ENCODE results near the gene HSPB6. TPM values are rescaled to one million over a fixed set of nuclear protein-coding genes. Genes with fewer than 3 reads are reported as not detected.
A peak's percentile ranks its signal among the peaks of the same experiment; 100 is the strongest.

HSPB6 gene
- total RNA-seq, 1 donor: 297 TPM

DNA sequence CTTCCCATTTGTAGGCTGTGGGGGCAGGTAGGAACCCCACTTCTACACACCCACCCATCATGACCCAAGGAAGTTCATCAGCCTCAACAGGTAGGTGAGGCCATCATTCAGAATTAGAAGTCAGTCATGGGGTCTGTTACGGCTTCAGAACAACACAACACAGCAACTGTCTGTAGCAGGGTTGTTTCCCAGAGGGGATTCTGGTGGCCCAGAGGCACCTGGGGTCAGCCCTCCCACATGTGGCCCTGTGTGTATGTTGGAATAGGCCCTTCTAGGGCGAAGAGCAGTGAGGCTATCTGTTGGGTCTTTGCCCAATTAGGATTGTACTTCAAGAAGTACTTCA is 18.0 kb downstream of the HSPB6 start:
- H3K4me3 ChIP-seq (ENCODE audit: low read depth, low read length): no peak overlapping the region
- DNase-seq (ENCODE audit: low read depth): no peak
- TF ChIP-seq, protein P1, sequence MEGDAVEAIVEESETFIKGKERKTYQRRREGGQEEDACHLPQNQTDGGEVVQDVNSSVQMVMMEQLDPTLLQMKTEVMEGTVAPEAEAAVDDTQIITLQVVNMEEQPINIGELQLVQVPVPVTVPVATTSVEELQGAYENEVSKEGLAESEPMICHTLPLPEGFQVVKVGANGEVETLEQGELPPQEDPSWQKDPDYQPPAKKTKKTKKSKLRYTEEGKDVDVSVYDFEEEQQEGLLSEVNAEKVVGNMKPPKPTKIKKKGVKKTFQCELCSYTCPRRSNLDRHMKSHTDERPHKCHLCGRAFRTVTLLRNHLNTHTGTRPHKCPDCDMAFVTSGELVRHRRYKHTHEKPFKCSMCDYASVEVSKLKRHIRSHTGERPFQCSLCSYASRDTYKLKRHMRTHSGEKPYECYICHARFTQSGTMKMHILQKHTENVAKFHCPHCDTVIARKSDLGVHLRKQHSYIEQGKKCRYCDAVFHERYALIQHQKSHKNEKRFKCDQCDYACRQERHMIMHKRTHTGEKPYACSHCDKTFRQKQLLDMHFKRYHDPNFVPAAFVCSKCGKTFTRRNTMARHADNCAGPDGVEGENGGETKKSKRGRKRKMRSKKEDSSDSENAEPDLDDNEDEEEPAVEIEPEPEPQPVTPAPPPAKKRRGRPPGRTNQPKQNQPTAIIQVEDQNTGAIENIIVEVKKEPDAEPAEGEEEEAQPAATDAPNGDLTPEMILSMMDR (IDR thresholded peaks at IDR 0.05; ENCODE audit: insufficient read depth, low read length): no peak

DNA sequence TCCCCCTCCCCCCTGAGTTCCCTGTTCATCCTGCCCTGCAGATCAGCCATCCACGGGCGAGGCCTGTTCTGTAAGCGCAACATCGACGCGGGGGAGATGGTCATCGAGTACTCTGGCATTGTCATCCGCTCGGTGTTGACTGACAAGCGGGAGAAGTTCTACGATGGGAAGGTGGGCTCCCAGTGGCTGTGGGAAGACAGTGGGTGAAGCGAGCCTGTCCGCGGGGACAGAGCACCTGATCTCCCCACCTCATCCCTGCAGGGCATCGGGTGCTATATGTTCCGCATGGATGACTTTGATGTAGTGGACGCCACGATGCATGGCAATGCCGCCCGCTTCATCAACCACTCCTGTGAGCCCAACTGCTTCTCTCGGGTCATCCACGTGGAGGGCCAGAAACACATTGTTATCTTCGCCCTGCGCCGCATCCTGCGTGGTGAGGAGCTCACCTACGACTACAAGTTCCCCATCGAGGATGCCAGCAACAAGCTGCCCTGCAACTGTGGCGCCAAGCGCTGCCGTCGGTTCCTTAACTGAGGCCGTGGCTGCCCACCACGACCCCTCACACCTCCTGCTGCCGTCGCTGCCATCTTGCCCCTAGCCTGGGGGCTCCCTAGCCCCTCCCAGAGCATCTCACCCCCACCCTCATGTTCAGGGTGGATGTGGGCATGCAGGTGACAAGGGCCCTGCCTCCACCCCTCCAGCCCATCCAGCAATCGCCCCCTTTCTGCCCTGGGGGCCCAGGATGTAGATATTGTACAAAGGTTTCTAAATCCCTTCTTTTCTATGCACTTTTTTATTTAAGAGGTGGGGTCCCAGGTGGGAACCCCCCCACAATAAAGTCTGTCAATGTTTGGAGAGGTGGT is 18.6 kb downstream of the HSPB6 start:
- TF ChIP-seq, protein P1 (IDR thresholded peaks at IDR 0.05; ENCODE audit: insufficient read depth, low read length): no peak
- no peak overlapping the region for H3K4me3 ChIP-seq (ENCODE audit: low read depth, low read length)
- DNase-seq (ENCODE audit: low read depth): no peak

DNA sequence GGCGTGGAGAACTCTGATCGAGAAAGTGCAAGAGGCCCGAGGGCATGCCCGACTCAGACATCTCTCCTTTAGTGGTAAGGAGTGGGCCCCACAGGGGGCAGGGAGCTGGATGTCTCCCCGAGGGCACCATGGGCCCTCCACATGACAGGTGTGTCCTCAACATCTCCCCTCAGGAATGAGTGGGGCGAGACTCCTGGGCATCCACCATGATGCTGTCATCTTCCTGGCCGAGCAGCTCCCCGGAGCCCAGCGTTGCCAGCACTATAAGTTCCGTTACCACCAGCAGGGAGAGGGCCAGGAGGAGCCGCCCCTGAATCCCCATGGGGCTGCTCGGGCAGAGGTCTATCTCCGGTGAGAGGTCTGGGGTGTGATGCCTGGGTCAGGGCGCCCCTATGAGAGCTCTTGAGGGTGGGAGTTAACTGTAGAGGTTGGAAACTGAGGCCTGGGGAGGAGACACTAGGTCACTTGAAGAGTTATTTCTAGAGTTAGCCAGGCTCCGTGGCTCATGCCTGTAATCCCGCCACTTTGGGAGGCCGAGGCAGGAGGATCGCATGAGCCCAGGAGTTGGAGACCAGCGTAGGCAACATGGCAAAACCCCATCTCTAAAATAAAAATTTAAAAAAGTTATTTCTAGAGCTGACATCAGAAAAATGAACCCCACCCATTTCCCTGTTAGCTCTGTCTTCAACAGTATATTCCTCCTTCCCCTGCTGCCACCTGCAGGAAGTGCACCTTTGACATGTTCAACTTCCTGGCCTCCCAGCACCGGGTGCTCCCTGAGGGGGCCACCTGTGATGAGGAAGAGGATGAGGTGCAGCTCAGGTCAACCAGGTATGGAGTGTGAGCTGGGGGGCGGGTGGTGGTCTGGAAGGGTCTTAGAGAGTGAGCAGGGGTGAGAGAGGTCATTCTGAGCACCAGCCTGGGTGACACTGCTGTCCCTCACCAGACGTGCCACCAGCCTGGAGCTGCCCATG is 19.6 kb downstream of the HSPB6 start:
- no peak overlapping the region for H3K4me3 ChIP-seq (ENCODE audit: low read depth, low read length)
- DNase-seq (ENCODE audit: low read depth): no peak
- TF ChIP-seq, protein P1 (IDR thresholded peaks at IDR 0.05; ENCODE audit: insufficient read depth, low read length): peak; percentile 22

DNA sequence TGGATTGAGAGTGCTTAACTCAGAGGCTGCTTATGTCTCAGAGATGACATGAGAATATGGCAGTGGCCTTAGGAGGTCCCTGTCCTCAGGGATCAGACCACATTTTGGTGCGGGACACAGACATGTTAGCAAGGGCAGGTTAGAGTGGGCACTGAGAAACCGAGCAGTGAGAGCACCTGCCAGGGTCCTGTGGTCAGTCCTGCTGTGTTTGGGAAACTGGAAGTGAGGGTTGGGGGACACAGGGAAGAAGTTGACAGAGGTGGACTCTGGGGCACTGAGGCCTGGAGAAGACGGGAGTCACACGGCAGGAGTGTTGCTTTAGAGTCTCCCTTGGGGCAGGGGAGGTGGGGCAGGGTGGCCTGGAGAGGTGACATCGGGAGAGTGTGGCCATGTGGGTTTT is 21.9 kb downstream of the HSPB6 start:
- H3K4me3 ChIP-seq (ENCODE audit: low read depth, low read length): no peak overlapping the region
- DNase-seq (ENCODE audit: low read depth): no peak
- TF ChIP-seq, protein P1 (IDR thresholded peaks at IDR 0.05; ENCODE audit: insufficient read depth, low read length): no peak

DNA sequence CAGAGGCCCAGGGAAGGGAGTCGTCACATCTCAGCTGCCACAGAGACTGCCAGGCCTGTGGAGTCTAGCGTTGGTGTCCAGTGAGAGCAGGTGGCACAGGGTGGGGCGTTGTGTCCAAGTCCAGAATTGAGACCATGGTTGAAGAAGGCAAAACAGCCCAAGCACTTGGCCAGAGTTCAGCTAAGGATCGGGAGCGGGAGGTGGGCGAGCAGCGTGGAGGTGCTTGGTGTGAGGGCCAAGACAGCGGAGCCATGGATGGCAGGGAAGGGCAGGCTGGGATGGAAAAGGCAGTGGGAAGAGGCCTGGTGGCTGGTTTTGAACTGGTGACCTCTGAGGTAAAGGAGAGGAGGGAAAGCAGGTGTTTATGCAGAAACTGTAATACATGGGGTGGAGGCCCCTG is 22.6 kb downstream of the HSPB6 start:
- DNase-seq (ENCODE audit: low read depth): no peak
- no peak overlapping the region for H3K4me3 ChIP-seq (ENCODE audit: low read depth, low read length)
- TF ChIP-seq, protein P1 (IDR thresholded peaks at IDR 0.05; ENCODE audit: insufficient read depth, low read length): no peak

DNA sequence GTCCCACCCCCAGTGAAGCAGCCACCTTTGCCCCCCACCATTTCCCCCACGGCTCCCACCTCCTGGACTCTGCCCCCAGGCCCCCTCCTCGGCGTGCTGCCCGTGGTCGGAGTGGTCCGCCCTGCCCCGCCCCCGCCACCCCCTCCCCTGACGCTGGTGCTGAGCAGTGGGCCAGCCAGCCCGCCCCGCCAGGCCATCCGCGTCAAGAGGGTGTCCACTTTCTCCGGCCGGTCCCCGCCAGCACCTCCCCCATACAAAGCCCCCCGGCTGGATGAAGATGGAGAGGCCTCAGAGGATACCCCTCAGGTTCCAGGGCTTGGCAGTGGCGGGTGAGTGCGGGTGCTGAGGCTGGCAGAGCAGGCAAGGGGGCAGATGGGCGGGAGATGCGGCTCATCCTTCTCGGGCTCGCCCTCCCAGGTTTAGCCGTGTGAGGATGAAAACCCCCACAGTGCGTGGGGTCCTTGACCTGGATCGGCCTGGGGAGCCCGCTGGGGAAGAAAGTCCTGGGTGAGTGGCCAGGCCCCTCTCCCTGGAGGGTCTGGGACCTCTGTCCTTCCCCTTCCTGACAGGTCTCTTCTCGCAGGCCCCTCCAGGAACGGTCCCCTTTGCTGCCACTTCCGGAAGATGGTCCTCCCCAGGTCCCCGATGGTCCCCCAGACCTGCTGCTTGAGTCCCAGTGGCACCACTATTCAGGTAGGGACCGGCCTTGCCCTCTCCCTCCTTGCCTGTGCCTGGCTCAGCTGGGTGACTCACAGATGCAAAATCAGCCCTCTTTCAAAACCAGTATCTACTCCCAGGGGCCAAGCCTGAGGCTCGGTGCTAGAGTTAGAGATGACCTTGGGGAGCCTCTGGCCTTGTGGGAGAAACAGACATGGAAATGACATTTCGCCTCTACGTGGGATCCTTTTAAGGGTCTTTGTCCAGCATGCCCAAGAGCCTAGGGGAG is 23.4 kb downstream of the HSPB6 start:
- no peak for DNase-seq (ENCODE audit: low read depth)
- H3K4me3 ChIP-seq (ENCODE audit: low read depth, low read length): no peak overlapping the region
- TF ChIP-seq, protein P1 (IDR thresholded peaks at IDR 0.05; ENCODE audit: insufficient read depth, low read length): no peak
